GM20000 (cell line): ENCODE measurements around the gene SHPK.

Source experiments
- DNase-seq: peaks from one replicate; pipeline ENCODE4 v3.0.0; 2012; ENCODE audit warnings: low spot score
- CTCF ChIP-seq: IDR thresholded peaks from 2 replicates; pipeline ENCODE4 v1.5.1; 2012; ENCODE audit warnings: mild to moderate bottlenecking, control low read depth; ENCODE audit errors: extremely low read depth, missing control alignments

Gene SHPK

GRCh38 chr17:3667366-3668278, 31.6 kb upstream of the SHPK start:
- no peak for DNase-seq
- no peak for TF ChIP-seq CTCF

- DNase-seq: no peak
- TF ChIP-seq CTCF: no peak
Observed at GRCh38 chr17:3666516-3666915, 30.5 kb upstream of the SHPK start.

- TF ChIP-seq CTCF: no peak
Observed at GRCh38 chr17:3665834-3666233, 29.8 kb upstream of the SHPK start.

GRCh38 chr17:3663102-3664011, 27.3 kb upstream of the SHPK start:
- no peak for TF ChIP-seq CTCF
- no peak for DNase-seq

More at GRCh38 chr17:3665834-3666233, 29.8 kb upstream of the SHPK start:
- DNase-seq: no peak

- DNase-seq: no peak
- TF ChIP-seq CTCF: no peak
Observed at GRCh38 chr17:3660311-3660891, 24.4 kb upstream of the SHPK start.

- no peak for TF ChIP-seq CTCF
- no peak for DNase-seq
Observed at GRCh38 chr17:3659541-3660111, 23.6 kb upstream of the SHPK start.
